Transverse colon (tissue), 4 donors: ENCODE data around the gene PSMC3. TPM values are rescaled to one million over a fixed set of nuclear protein-coding genes. Genes with fewer than 3 reads are reported as not detected.
A peak's percentile ranks its signal among the peaks of the same experiment; 100 is the strongest.

Experiments
- DNase-seq: peaks from one replicate; pipeline ENCODE4 v3.0.0-alpha.2; 2019
- H3K27ac ChIP-seq, 4 donors: fragments of 200-600 bp; sonication (generic); 2 replicates each; pipeline ENCODE4 v1.5.1; 2016 to 2018; ENCODE audit warnings: inconsistent platforms in 4 of 4
- H3K27me3 ChIP-seq: fragments of 200-600 bp; sonication (generic); 2 replicates; pipeline ENCODE4 v1.5.1; 2017; ENCODE audit warnings: inconsistent platforms
- H3K36me3 ChIP-seq, 4 donors: fragments of 200-600 bp; sonication (generic); 2 replicates each; pipeline ENCODE4 v1.5.1; 2017 to 2019; ENCODE audit warnings: inconsistent platforms in 4 of 4
- H3K4me1 ChIP-seq, 4 donors: fragments of 200-600 bp; sonication (generic); 2 replicates each; pipeline ENCODE4 v1.5.1; 2017 to 2020; ENCODE audit warnings: inconsistent platforms in 4 of 4
- H3K4me3 ChIP-seq, 4 donors: fragments of 200-600 bp; sonication (generic); 1 replicate in 1 of 4; 2 replicates in 3 of 4; pipeline versions ENCODE4 v1.5.1 to v1.6.1; 2017 to 2019; ENCODE audit warnings: inconsistent platforms in 4 of 4
- H3K9me3 ChIP-seq, 2 donors: fragments of 200-600 bp; sonication (generic); 2 replicates each; pipeline ENCODE4 v1.5.1; 2017 to 2019; ENCODE audit warnings: inconsistent platforms in 2 of 2
- EP300 ChIP-seq: sonication (generic); formaldehyde crosslinking; IDR thresholded peaks from one replicate; pipeline ENCODE4 v1.6.1; 2017; ENCODE audit warnings: antibody characterized with exemption, low read depth
- POLR2A ChIP-seq: fragments of 450-650 bp; IDR thresholded peaks from one replicate; pipeline ENCODE4 v1.6.1; 2016; ENCODE audit warnings: antibody characterized with exemption, mild to moderate bottlenecking, moderate library complexity
- POLR2AphosphoS5 ChIP-seq, 3 donors: sonication (generic); formaldehyde crosslinking; IDR thresholded peaks; one replicate each; pipeline ENCODE4 v1.6.1; 2016; ENCODE audit warnings: antibody characterized with exemption in 3 of 3
- WGBS, 2 donors: methylation state at CpG; one replicate each; pipeline ENCODE4 v1.1.5; 2018; ENCODE audit warnings: low coverage in 1 of 2; 5-methylcytosine and 5-hydroxymethylcytosine counted together
- in situ Hi-C, 4 donors: fragments of 200-750 bp; cut with MboI; loops; one replicate each; pipeline versions ENCODE4 v1.15.0 to v1.15.1; 2017; ENCODE audit warnings: low sequenced_read_pairs in 3 of 4, low pct_ligation_motif_present in 1 of 4, low pct_unique_long_range_greater_than_20kb in 1 of 4
- intact Hi-C: fragments of 100-400 bp; cut with DNase I; formaldehyde crosslinking; loops from one replicate; pipeline ENCODE4 v1.15.1; 2023; ENCODE audit warnings: low total_unique reads
- total RNA-seq, 4 donors: library from RNA; depleted of rRNA; stranded (reverse); fragments of >200 nt; gene quantifications; one replicate each; pipeline ENCODE4 v1.1.0, GENCODE V29; 2016
- TF ChIP-seq, protein P1 (sequence below), 5 experiments: fragments of 200-600 bp in 3 of 5; fragments of 450-650 bp in 2 of 5; sonication (generic) in 3 of 5; IDR thresholded peaks; 1 replicate in 2 of 5; 2 replicates in 3 of 5; pipeline ENCODE4 v1.5.1; 2016 to 2017; ENCODE audit warnings: antibody characterized with exemption in 5 of 5, inconsistent platforms in 3 of 5, mild to moderate bottlenecking in 2 of 5, moderate library complexity in 1 of 5

PSMC3 gene
- total RNA-seq, 4 donors from 2014 or later, result 56.5 to 252 (median 91.4) TPM

DNA sequence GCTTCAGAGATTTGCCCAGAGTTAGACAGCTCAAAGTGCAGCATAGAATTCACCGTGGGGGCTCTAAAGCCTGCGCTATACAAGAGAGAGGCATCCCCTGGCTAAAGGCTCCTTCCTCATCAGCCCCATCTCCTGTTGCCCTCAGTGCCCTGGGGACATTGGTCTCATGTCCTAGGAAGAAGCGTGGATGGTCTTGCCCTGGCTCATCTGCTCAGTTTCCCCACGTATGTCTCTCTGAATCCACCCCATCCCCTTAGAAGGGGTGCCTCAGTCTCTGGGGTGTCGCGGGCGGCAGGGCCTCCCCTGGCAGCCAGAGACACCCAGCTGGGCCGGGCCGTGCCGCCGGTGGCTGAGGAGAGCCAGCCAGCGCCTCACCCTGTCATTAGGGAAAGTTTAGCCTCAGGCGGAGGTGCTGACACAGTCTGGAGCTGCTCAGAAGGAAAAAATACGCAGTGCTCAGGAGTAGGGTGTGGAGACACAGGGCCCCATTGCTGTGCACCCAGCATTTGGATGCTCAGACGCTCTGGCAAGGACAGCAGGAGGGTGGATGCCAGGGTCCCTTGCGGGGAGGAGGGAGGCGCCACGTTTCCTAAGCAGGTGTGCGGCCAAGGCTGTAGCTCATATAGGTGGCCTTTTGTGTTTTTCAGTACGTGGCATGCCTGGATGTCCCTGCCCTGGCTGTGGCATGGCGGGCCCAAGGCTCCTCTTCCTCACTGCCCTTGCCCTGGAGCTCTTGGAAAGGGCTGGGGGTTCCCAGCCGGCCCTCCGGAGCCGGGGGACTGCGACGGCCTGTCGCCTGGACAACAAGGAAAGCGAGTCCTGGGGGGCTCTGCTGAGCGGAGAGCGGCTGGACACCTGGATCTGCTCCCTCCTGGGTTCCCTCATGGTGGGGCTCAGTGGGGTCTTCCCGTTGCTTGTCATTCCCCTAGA, 16.5 kb downstream of the PSMC3 start:
- peak overlapping the region in 3 of 4 donors; percentile 71 to 77 (median 75) for H3K4me3 ChIP-seq
- H3K36me3 ChIP-seq, result no peaks in the 10 kb centered on the region
- H3K9me3 ChIP-seq, result no peaks in the 10 kb centered on the region
- 40 to 87% methylated on average over 1 to 29 of the region's 31 CpGs for WGBS, 2 donors
- intact Hi-C loops (no loop called here), in situ Hi-C loops (no loop called here)
- peak overlapping the region; percentile 89 to 99 (median 93) for H3K27ac ChIP-seq
- no peaks in the 10 kb centered on the region for H3K27me3 ChIP-seq
- H3K4me1 ChIP-seq, result peaks cover 16 to 37% (median 27%) of the 10 kb centered on the region in 4 donors
- no peak for DNase-seq
- no peak for TF ChIP-seq POLR2A
- no peak for TF ChIP-seq EP300
- TF ChIP-seq, protein P1, sequence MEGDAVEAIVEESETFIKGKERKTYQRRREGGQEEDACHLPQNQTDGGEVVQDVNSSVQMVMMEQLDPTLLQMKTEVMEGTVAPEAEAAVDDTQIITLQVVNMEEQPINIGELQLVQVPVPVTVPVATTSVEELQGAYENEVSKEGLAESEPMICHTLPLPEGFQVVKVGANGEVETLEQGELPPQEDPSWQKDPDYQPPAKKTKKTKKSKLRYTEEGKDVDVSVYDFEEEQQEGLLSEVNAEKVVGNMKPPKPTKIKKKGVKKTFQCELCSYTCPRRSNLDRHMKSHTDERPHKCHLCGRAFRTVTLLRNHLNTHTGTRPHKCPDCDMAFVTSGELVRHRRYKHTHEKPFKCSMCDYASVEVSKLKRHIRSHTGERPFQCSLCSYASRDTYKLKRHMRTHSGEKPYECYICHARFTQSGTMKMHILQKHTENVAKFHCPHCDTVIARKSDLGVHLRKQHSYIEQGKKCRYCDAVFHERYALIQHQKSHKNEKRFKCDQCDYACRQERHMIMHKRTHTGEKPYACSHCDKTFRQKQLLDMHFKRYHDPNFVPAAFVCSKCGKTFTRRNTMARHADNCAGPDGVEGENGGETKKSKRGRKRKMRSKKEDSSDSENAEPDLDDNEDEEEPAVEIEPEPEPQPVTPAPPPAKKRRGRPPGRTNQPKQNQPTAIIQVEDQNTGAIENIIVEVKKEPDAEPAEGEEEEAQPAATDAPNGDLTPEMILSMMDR (IDR thresholded peaks at IDR 0.05), result no peak
- TF ChIP-seq POLR2AphosphoS5 (IDR thresholded peaks at IDR 0.05), result no peak

GRCh38 chr11:47408598-47409439, 17.4 kb downstream of the PSMC3 start:
- in situ Hi-C loops, result no loop called here
- no peaks in the 10 kb centered on the region for H3K9me3 ChIP-seq
- peak; percentile 38 for DNase-seq
- peak overlapping the region; percentile 71 to 82 (median 76) for H3K4me3 ChIP-seq
- peak overlapping the region; percentile 89 to 99 (median 93) for H3K27ac ChIP-seq
- H3K36me3 ChIP-seq, result no peaks in the 10 kb centered on the region
- WGBS, 2 donors, result 5 to 7% methylated on average over 15 to 50 of the region's 50 CpGs
- H3K4me1 ChIP-seq, result peaks cover 16 to 35% (median 27%) of the 10 kb centered on the region in 4 donors
- TF ChIP-seq EP300 (no peak), POLR2A (no peak), POLR2AphosphoS5 (IDR thresholded peaks at IDR 0.05) (peak in 2 of 3 donors; percentile 23 to 24)
- TF ChIP-seq, protein P1 (IDR thresholded peaks at IDR 0.05), result no peak
- H3K27me3 ChIP-seq, result no peaks in the 10 kb centered on the region
- intact Hi-C loops, result no loop called here

DNA sequence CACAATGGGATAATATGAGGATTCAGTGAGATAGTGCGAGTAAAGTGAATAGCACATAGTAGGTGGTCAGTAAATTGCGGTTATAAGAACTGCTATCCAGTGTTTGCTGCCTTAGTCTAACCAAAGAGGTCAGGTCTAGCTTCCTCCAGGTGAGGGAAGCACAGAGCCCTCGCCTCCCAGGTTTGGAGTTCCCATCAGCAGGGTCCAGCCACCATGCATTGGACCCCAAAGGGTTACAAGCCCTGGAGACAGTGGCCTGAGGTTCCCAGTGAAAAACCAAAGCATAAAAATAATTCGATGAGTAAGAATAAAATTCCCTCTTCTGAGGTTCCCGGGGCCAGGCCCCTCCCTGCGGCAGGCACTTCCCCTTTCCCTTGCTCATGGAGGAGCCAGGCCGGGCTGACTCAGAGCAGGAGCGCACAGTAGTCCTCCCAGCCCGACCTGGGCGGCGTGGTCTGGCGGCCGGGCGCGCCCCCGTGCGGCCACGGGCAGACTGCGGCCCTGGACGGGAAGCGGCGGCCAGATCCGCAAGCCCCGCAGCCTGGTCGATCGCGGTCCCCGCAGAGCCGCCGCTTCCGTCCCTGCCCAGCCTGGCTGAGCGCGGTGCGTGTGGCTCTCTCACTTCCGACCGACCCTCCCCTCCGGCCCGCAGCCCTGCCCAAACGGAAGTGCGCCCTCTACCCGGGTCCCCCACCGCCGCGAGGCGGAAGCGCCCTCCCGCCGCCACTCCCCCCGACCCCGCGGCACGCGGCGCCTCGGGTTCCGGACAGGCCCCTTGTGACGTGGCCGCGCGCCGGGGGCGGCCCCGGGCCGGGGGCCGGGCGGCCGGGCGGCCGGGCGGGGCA, 18.3 kb downstream of the PSMC3 start, which contains the start of gene SLC39A13:
Gene SLC39A13, plus strand, starts transcription at position 845 of the 845 bp plus-strand sequence. CDS start 1,505 bp downstream, outside the sequence.
- Histone ChIP-seq H3K9me3 (no peaks in the 10 kb centered on the region), H3K4me3 (peak within 1 kb of the TSS; percentile 71 to 82 (median 76)), H3K36me3 (no peaks in the 10 kb centered on the region), H3K27ac (peak within 1 kb of the TSS; percentile 89 to 99 (median 93)), H3K4me1 (peaks cover 16 to 32% (median 27%) of the 10 kb centered on the region in 4 donors), H3K27me3 (no peaks in the 10 kb centered on the region)
- in situ Hi-C loops (no loop called here), intact Hi-C loops (no loop called here)
- 6% methylated on average over 7 of the region's 70 CpGs; no CpG with 5 or more reads in 1 of the 2 donors for WGBS, 2 donors
- TF ChIP-seq EP300 (no peak), POLR2AphosphoS5 (IDR thresholded peaks at IDR 0.05) (peak; percentile 79 to 96 (median 95)), POLR2A (peak; percentile 89)
- TF ChIP-seq, protein P1 (IDR thresholded peaks at IDR 0.05), result peak; percentile 52 to 95 (median 69)
- peak; percentile 94 for DNase-seq
